Mammary epithelial cell (primary cell): ENCODE measurements around the gene TTI1.

ENCODE experiments used
- CTCF ChIP-seq, 2 donors: IDR thresholded peaks in 1 of 2; conservative IDR thresholded peaks in 1 of 2; 2 replicates each; pipeline ENCODE4 v1.5.1; 2011 to 2012; ENCODE audit warnings: inconsistent platforms in 2 of 2, low read length in 2 of 2, mild to moderate bottlenecking in 2 of 2, control low read depth in 1 of 2, low read depth in 1 of 2; ENCODE audit not compliant: insufficient read depth in 1 of 2; ENCODE audit errors: extremely low read depth in 1 of 2
- EZH2 ChIP-seq: IDR thresholded peaks from 2 replicates; pipeline ENCODE4 v1.6.1; 2012; ENCODE audit warnings: low read length, inconsistent platforms, borderline replicate concordance

- TF ChIP-seq EZH2 (no peak), CTCF (conservative IDR thresholded peaks at IDR 0.05 in 1 of 2, IDR thresholded peaks at IDR 0.05 in 1 of 2; ENCODE audit: extremely low read depth in 1 of 2, insufficient read depth in 1 of 2, low read depth in 1 of 2, low read length in 2 of 2) (no peak)
These were observed 64.3 kb downstream of the TTI1 start for GRCh38 chr20:37968841-37969401.
